Muscle of leg (tissue), 11 donors: Measurements from ENCODE around the gene MTFMT. TPM values are rescaled to one million over a fixed set of nuclear protein-coding genes. Genes with fewer than 3 reads are reported as not detected.
"Not testable (repeated sequence)": the region's sequence is repeated elsewhere in the genome, so short reads cannot be mapped to it uniquely, and the experiment has no call there.

Source experiments
- DNase-seq: peaks from one replicate; pipeline ENCODE4 v3.0.0; 2013
- H3K27ac ChIP-seq: one replicate; pipeline ENCODE4 v1.5.1; 2013; ENCODE audit warnings: mild to moderate bottlenecking, low read length, control low read depth
- H3K27me3 ChIP-seq: one replicate; pipeline ENCODE4 v1.6.1; 2013; ENCODE audit warnings: low read length; ENCODE audit not compliant: control insufficient read depth, insufficient read depth
- H3K36me3 ChIP-seq: one replicate; pipeline ENCODE4 v1.6.1; 2013; ENCODE audit warnings: low read length; ENCODE audit not compliant: control insufficient read depth, insufficient read depth
- H3K4me1 ChIP-seq: one replicate; pipeline ENCODE4 v1.6.1; 2013; ENCODE audit warnings: low read length; ENCODE audit not compliant: control insufficient read depth, insufficient read depth
- H3K4me3 ChIP-seq: one replicate; pipeline ENCODE4 v1.5.1; 2013; ENCODE audit warnings: low read length, control low read depth
- H3K9me3 ChIP-seq: replicated peaks from 2 replicates; pipeline ENCODE4 v1.6.1; 2013; ENCODE audit warnings: low read depth, low read length; ENCODE audit not compliant: control insufficient read depth
- WGBS: methylation state at CpG from one replicate; pipeline ENCODE4 v1.1.5; 2013; ENCODE audit warnings: missing lambda C conversion rate; ENCODE audit not compliant: insufficient coverage; 5-methylcytosine and 5-hydroxymethylcytosine counted together
- polyA plus RNA-seq, 8 donors: library from polyadenylated mRNA; unstranded; fragments of 120-200 nt; gene quantifications; one replicate each; pipeline versions ENCODE4 v1.2.1 to v1.2.3, GENCODE V29; 2013; ENCODE audit warnings: inconsistent platforms in 1 of 8, low replicate concordance in 1 of 8; ENCODE audit not compliant: insufficient read length in 8 of 8, insufficient read depth in 1 of 8
- total RNA-seq: library from RNA; stranded (reverse); fragments of 120-200 nt; gene quantifications from one replicate; pipeline ENCODE4 v1.2.4, GENCODE V29; 2013

MTFMT gene
- total and polyA plus RNA-seq, 9 donors, result 7.9 to 11.2 (median 9.3) TPM

- peak; percentile 80 for DNase-seq
- WGBS, result 76% methylated on average over 22 of the region's 26 CpGs
- peaks cover 13% of the 10 kb centered on the region for H3K36me3 ChIP-seq
- peaks cover 18% of the 10 kb centered on the region for H3K4me1 ChIP-seq
- H3K4me3 ChIP-seq, result no peak overlapping the region
- no peak overlapping the region for H3K27ac ChIP-seq
- no peaks in the 10 kb centered on the region for H3K9me3 ChIP-seq
- H3K27me3 ChIP-seq, result no peaks in the 10 kb centered on the region
These were observed 25.1 kb upstream of the MTFMT start for GRCh38 chr15:65054333-65055200.

- no CpG with 5 or more reads among the region's 2 CpGs for whole genome bisulfite sequencing
- Histone ChIP-seq H3K27me3 (no peaks in the 10 kb centered on the region), H3K4me3 (no peak overlapping the region), H3K4me1 (peaks cover 26% of the 10 kb centered on the region), H3K36me3 (peaks cover 11% of the 10 kb centered on the region), H3K27ac (no peak overlapping the region), H3K9me3 (no peaks in the 10 kb centered on the region)
- DNase-seq, result no peak
These were observed 23.5 kb upstream of the MTFMT start for GRCh38 chr15:65052956-65053355.

DNA sequence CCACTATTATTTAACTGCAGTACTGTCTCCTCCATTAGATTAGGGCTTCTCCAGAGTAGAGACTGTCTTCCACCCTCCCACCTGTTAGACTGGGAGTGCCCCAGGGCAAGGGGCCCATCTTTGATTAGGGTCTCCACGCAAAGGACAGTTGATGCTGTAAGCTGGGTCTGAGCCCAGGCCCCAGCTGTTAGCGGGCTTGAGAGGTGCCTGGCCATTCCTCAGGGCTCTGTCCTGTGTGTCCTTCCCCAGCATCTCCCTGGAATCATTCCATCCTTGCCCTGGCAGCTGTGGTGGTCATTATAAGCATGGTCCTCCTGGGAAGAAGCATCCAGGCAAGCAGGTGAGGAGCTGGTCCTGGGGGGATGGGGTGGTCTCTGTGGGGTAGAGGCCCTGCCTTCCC, 21.8 kb upstream of the MTFMT start:
- Histone ChIP-seq H3K9me3 (no peaks in the 10 kb centered on the region), H3K4me1 (peaks cover 26% of the 10 kb centered on the region), H3K27ac (no peak overlapping the region), H3K4me3 (no peak overlapping the region), H3K27me3 (no peaks in the 10 kb centered on the region), H3K36me3 (peaks cover 11% of the 10 kb centered on the region)
- no peak for DNase-seq
- 63% methylated on average over 2 of the region's 2 CpGs for whole genome bisulfite sequencing

DNA sequence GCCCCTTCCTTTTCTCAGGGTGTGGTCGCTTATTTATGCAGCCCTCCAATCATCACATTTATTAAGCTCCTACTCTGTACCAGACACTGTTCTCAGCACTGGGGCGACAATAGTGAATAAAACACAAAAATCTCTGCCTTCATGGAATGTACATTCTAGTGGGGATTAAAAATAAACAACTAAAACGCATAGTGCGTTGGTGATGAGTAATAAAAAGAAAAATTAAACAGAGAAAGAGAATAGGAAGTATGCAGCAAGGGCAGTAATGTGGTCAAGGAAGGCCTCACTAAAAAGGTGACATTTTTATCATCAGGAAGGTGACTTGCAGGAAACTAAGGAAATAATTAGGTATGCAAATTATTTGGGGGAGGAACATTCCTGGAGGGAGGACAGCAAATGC, 20.8 kb upstream of the MTFMT start:
- no peaks in the 10 kb centered on the region for H3K9me3 ChIP-seq
- DNase-seq, result no peak
- H3K27me3 ChIP-seq, result no peaks in the 10 kb centered on the region
- H3K4me3 ChIP-seq, result no peak overlapping the region
- 58% methylated on average over 2 of the region's 4 CpGs for WGBS
- peaks cover 28% of the 10 kb centered on the region for H3K4me1 ChIP-seq
- peaks cover 11% of the 10 kb centered on the region for H3K36me3 ChIP-seq
- no peak overlapping the region for H3K27ac ChIP-seq

DNA sequence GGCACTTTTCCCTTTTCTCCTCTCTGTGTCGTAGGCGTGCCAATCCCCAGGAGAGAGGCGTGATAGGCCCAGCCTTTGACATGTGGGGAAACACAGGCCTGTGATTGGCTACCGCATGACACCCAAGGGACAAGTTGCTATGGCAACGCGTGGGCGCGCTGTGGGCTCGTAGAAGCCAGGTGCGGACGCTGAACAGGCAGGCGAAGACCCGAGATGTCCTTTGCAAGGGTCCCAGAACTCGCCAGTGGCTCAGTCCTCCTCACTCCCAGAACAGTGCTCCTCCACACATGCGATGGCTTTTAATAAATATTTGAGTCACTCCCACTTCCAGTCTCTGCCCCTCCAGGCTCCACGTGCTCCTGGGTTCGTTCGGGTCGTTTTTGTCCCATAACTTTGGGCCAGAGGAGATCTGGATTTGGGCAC, 20.0 kb upstream of the MTFMT start:
- WGBS, result 3% methylated on average over 15 of the region's 19 CpGs
- peak overlapping the region; percentile 39 for H3K4me3 ChIP-seq

DNA sequence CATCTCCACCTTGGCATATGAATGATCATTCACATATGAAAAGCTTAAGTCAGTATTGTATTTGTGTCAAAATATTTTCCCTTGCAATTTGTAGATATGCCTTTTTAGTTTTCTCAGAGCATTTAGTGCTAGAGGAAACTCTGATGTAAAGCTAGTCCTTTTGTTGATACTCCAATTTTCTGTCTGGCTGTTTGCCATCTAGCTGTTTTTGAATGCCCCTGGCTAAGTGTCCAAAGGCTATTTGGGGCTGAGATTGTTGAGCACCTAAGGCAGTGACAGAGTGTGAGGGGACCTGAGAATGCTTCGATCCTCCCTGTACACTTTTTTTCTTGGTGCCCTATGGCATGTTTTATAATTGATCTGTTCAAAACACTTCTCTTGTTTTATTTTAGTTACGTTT, 18.8 kb upstream of the MTFMT start:
- no CpG with 5 or more reads among the region's 2 CpGs for WGBS
- Histone ChIP-seq H3K27ac (no peak overlapping the region), H3K27me3 (no peaks in the 10 kb centered on the region), H3K4me3 (no peak overlapping the region), H3K36me3 (peaks cover under 1% of the 10 kb centered on the region), H3K9me3 (no peaks in the 10 kb centered on the region), H3K4me1 (peaks cover 32% of the 10 kb centered on the region)
- DNase-seq, result no peak

More for the DNA sequence above, 20.0 kb upstream of the MTFMT start:
- peaks cover 4% of the 10 kb centered on the region for H3K36me3 ChIP-seq
- no peaks in the 10 kb centered on the region for H3K27me3 ChIP-seq
- peaks cover 33% of the 10 kb centered on the region for H3K4me1 ChIP-seq
- no peak overlapping the region for H3K27ac ChIP-seq
- no peaks in the 10 kb centered on the region for H3K9me3 ChIP-seq
- DNase-seq, result peak; percentile 96

GRCh38 chr15:65044724-65045481, 15.5 kb upstream of the MTFMT start, which contains the start of gene SLC51B:
Gene SLC51B, plus strand, starts transcription at chr15:65045387. Its CDS starts 4,618 bp downstream, at chr15:65050005.
- WGBS, result 57% methylated on average over 4 of the region's 7 CpGs
- DNase-seq, result peak; percentile 78
- Histone ChIP-seq H3K27me3 (no peaks in the 10 kb centered on the region), H3K27ac (peak within 1 kb of the TSS; percentile 78), H3K4me3 (no peak within 1 kb of the TSS), H3K4me1 (peaks cover 24% of the 10 kb centered on the region), H3K9me3 (no peaks in the 10 kb centered on the region), H3K36me3 (no peaks in the 10 kb centered on the region)

DNA sequence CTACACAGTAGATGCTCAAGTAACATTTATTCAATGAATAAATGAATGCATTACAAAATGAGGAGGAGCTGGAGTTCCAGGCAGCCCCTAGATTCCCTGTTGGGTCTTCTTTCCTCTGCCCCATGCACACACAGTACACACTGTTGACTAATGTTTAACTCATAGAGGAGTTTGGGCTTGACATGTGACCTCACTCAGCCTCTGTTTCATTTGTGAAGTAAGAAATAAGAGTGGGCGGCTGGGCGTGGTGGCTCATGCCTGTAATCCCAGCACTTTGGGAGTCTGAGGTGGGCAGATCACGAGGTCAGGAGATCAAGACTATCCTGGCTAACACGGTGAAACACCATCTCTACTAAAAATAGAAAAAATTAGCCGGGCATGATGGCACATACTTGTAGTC, 14.8 kb upstream of the MTFMT start:
- DNase-seq, H3K27me3 ChIP-seq, H3K9me3 ChIP-seq, H3K27ac ChIP-seq, H3K36me3 ChIP-seq, H3K4me3 ChIP-seq: not testable (repeated sequence)
- H3K4me1 ChIP-seq, result peaks cover 18% of the 10 kb centered on the region
- 76% methylated on average over 3 of the region's 5 CpGs for WGBS

DNA sequence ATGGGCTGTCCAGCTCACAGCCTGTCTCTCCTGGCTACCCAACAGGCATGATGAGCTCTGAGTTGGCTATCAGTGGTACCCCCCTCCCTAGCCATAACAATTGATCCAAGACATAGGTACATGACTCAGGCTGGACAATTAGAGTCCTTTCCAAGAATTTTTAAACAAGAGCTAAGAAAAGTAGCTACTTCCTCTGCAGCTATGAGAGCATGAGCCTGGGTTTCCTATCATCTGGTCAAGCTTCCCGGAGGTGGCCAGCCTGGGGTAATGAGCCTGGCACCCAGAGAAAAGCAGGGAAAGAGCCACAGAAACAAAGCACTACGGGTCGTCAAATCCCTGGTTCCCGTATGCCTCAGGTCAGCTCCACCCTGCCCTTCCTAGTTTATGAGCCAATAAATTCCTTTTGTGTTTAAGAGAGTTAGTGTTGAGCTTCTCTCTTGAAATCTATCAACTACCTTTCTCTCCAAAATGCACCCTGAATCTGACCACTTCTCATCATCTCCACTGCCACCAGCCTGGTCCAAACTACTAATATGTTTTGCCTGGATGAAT, 13.4 kb upstream of the MTFMT start:
- DNase-seq, result no peak
- 14% methylated on average over 1 of the region's 4 CpGs for WGBS
- Histone ChIP-seq H3K4me3 (no peak overlapping the region), H3K36me3 (no peaks in the 10 kb centered on the region), H3K27me3 (no peaks in the 10 kb centered on the region), H3K9me3 (no peaks in the 10 kb centered on the region), H3K4me1 (peaks cover 13% of the 10 kb centered on the region), H3K27ac (no peak overlapping the region)

GRCh38 chr15:65041787-65042186, 12.3 kb upstream of the MTFMT start:
- Histone ChIP-seq H3K4me1 (peaks cover 13% of the 10 kb centered on the region), H3K27ac (no peak overlapping the region), H3K36me3 (no peaks in the 10 kb centered on the region), H3K9me3 (no peaks in the 10 kb centered on the region), H3K4me3 (no peak overlapping the region), H3K27me3 (no peaks in the 10 kb centered on the region)
- WGBS, result no CpG with 5 or more reads among the region's 2 CpGs
- no peak for DNase-seq
